Measurements from ENCODE around the gene GPR39.

The GPR39 gene

DNA sequence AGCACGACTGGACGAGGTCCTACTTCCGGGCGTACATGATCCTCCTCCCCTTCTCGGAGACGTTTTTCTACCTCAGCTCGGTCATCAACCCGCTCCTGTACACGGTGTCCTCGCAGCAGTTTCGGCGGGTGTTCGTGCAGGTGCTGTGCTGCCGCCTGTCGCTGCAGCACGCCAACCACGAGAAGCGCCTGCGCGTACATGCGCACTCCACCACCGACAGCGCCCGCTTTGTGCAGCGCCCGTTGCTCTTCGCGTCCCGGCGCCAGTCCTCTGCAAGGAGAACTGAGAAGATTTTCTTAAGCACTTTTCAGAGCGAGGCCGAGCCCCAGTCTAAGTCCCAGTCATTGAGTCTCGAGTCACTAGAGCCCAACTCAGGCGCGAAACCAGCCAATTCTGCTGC lies 228.6 kb downstream of the GPR39 start:
- Mint-ChIP-seq H3K4me3 (no peak overlapping the region), H3K27ac (no peak overlapping the region), H3K4me1 (no peaks in the 10 kb centered on the region), H3K36me3 (no peaks in the 10 kb centered on the region), H3K27me3 (no peaks in the 10 kb centered on the region), H3K9me3 (no peaks in the 10 kb centered on the region)
- CTCF ChIA-PET: no interaction called here
- DNase-seq: no peak

DNA sequence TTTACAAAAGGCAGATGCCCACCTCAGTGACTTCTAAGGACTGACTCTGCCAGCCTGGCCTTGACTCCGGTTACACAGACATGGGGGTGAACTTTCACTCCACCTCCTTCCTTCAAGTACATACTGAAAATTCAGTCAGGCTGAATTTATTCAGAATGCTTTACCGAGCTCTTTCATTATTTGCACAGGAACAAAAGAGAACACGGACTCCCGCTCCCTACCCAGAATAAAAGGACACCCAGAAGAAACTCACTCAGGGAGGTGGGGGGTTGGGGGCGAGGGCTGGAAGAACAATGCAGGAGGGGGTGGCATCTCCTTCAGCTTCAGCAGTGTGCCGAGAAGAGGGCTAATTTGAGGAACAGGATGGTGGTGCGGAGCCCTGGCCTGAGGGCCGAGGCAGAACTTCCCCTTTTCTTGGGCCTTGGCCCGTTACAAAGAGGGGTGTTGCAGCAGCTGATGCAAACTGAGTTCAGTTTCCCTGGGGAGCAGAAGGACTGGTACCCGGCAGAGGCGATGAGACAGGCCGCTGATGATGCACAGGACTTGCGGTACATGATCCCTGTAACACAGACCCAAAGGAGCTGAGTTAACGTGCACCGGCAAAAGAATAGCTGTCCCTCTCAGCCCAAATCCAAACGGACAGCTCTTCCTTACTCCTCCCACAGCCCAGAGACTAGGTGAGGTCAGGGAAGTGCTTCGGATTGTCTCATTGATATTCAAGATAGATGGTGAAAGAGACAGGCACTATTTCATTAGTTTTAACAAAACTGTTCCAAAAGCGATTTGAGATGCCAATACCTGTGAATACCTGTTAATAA lies 229.3 kb downstream of the GPR39 start:
- H3K36me3 Mint-ChIP-seq: no peaks in the 10 kb centered on the region
- no peaks in the 10 kb centered on the region for H3K9me3 Mint-ChIP-seq
- CTCF ChIA-PET: interaction anchor here (0.6 kb wide), 1 partner anchor 352 kb away, joined by 3 read pairs; no protein-coding TSS in a partner anchor
- no peaks in the 10 kb centered on the region for H3K27me3 Mint-ChIP-seq
- no peak for DNase-seq
- H3K27ac Mint-ChIP-seq: no peak overlapping the region
- H3K4me3 Mint-ChIP-seq: no peak overlapping the region
- no peaks in the 10 kb centered on the region for H3K4me1 Mint-ChIP-seq

DNA sequence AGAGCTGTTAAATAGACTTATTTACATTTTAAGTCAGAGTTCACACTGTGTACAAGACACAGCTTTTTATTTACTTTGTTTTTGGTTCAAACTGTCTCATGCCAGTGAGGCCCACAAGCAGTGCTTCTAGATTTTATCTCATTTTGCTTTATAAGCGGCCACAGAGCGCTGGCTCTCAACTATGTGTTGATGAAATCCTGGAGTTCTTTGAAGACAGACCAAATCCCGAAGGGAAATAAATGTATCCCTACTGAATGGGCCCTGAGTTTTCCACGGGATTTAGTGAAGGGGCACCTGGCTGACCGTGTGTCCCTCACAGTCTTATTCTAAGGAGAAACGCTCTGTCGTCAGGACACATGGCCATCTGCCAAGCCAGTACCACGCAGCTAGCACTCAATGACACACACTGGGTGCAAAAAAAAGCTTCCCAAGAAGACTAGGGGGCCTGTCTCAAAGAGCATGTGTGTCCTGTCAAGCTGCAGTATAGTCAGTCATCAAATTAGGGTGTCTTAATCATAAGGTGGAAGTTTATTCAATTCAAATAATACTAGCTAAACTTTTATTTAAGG lies 230.0 kb downstream of the GPR39 start:
- Mint-ChIP-seq H3K4me1 (no peaks in the 10 kb centered on the region), H3K27ac (no peak overlapping the region), H3K9me3 (no peaks in the 10 kb centered on the region), H3K4me3 (no peak overlapping the region), H3K27me3 (no peaks in the 10 kb centered on the region), H3K36me3 (no peaks in the 10 kb centered on the region)
- CTCF ChIA-PET: interaction anchor here (0.6 kb wide), 1 partner anchor 351 kb away, joined by 3 read pairs; no protein-coding TSS in a partner anchor
- no peak for DNase-seq

DNA sequence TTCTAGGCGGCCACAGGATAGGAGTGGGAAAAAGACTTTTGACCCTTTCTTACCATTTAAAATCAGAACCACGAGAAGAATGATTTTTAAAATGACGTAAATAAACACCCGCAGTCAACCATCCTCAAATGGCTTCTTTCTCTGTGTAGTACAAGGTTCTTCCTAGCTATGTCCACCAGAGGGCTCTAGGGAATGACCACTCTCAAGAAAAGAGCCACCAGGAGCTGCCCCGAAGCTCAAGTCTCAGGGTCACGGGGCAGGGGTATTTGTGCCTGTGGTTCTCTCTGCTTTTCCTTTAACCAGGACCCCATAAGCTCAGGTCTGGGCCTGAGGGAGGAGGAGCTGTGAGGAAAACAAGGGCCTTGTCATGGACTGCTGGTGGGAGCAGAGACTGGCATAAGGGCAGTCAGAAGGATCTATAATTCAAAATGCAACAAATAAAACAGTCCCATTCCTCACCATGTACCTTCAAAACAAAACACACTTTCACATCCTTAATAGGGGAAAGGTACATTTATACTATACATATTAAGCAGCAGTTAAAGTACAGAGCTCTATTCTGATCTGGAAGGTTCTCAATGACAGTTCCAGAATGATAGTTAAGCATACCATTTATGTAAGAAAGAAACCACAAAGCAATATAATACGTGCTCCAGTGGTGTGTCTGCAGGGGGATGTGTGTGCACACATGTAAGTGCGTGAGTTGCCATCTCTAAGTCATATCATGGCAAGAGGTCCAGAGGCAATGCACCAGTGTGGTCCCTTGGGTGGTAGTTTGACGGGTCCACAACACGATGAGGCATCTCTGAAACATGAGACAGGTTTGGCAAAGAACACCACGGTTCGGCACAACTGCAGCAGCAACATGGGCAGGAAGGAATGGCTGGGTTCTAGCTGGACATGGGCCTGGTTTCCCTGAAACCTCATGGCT lies 234.8 kb downstream of the GPR39 start:
- Mint-ChIP-seq H3K9me3 (peaks cover 2% of the 10 kb centered on the region), H3K36me3 (no peaks in the 10 kb centered on the region), H3K4me3 (no peak overlapping the region), H3K27me3 (no peaks in the 10 kb centered on the region), H3K4me1 (no peaks in the 10 kb centered on the region), H3K27ac (no peak overlapping the region)
- no peak for DNase-seq
- CTCF ChIA-PET: no interaction called here

DNA sequence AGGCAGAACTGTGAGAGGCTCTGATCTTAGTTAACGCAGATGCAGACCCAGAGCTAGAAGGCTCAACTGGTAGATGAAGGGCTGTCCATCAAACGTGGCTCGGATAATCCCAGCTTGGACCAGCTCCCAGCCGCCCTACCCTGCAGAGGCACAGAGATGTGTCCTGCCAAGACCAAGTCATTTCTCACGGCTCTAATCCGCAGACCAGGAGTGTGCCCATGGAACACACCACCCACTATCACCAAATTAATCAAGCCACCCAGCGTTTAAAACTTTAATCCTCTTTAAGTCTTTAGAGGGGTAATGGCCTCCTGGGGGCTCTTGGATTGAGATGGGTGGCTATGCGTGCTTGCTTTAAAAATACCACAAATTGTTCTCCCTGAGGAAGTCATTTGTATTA lies 235.9 kb downstream of the GPR39 start:
- Mint-ChIP-seq H3K4me3 (no peak overlapping the region), H3K36me3 (no peaks in the 10 kb centered on the region), H3K27me3 (no peaks in the 10 kb centered on the region), H3K9me3 (peaks cover 2% of the 10 kb centered on the region), H3K27ac (no peak overlapping the region), H3K4me1 (no peaks in the 10 kb centered on the region)
- CTCF ChIA-PET: no interaction called here
- no peak for DNase-seq

DNA sequence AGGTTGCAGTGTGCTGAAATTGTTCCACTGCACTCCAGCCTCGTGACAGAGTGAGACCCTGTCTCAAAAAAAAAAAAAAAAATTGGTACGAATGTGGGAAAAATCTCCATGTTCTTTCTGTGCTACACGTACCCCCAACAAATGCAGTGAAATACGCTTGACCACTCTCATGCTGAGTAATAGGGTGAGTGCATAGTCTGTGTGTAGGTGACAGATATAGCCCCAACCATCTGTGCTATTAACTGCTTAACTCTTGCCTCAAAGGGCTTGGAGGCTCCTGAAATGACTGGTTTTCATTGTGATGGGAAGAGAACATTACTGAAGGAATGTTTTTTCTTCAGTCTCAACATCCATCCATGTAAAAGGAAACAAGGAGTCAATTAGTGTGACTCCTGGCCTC lies 237.7 kb downstream of the GPR39 start:
- H3K4me1 Mint-ChIP-seq: no peaks in the 10 kb centered on the region
- CTCF ChIA-PET: no interaction called here
- DNase-seq: no peak
- H3K27me3 Mint-ChIP-seq: no peaks in the 10 kb centered on the region
- H3K27ac Mint-ChIP-seq: no peak overlapping the region
- no peaks in the 10 kb centered on the region for H3K36me3 Mint-ChIP-seq
- H3K9me3 Mint-ChIP-seq: peaks cover 2% of the 10 kb centered on the region
- H3K4me3 Mint-ChIP-seq: no peak overlapping the region

DNA sequence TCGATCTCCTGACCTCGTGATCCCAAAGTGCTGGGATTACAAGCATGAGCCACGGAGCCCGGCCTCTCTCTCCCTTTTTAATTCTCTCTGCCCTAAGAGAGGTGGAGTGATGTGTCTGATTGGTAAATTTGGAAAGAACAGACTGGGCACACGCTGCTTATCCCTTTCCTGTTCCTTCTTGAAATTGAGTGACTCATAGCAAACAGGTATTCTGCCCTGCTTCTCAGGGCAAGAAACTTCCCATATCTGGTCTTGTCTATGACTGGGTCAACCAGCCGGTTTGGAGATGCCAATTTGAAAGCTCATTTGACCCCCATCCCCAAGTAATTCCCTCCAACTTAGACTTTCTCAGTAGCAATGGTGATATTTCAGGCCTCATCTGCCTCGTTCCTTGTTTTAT lies 238.4 kb downstream of the GPR39 start:
- no peaks in the 10 kb centered on the region for H3K27me3 Mint-ChIP-seq
- DNase-seq: no peak
- no peaks in the 10 kb centered on the region for H3K36me3 Mint-ChIP-seq
- H3K4me1 Mint-ChIP-seq: no peaks in the 10 kb centered on the region
- no peak overlapping the region for H3K4me3 Mint-ChIP-seq
- H3K9me3 Mint-ChIP-seq: peaks cover 2% of the 10 kb centered on the region
- peak overlapping the region; percentile 54 for H3K27ac Mint-ChIP-seq
- CTCF ChIA-PET: no interaction called here

DNA sequence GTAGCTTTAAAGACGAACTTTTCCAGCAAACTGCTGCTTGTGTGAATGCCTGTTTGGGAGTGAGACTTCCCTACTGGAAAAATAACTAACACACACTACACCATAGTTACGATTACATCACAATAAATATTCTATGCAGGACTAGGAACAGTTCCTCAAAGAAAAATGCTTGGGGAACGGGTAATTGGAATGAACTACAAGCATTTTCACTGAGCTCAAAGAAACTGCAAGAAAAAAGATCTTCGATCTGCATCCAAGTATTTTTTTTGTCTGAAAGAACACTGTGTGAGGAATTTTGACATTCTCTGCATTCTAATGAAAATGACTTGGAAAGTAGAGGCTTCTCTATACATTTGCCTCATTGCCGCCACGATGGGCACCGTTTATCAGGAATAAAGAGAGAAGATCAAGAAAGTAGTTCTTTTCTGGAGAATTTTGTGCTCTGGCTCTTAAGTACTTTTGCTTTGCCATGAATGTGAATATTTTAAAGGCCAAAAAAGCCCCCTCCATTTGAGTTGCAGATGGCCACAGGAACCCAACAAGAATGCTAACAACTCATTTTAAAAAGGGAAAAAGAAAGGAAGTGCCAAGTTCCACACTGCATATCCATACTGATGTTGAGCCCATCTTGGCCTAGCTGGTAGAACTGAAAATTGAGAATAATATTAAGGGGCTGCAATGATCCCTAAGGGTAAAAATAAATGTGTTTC lies 239.8 kb downstream of the GPR39 start:
- no peak for DNase-seq
- H3K4me1 Mint-ChIP-seq: no peaks in the 10 kb centered on the region
- no peaks in the 10 kb centered on the region for H3K27me3 Mint-ChIP-seq
- H3K4me3 Mint-ChIP-seq: no peak overlapping the region
- H3K36me3 Mint-ChIP-seq: no peaks in the 10 kb centered on the region
- CTCF ChIA-PET: no interaction called here
- H3K27ac Mint-ChIP-seq: no peak overlapping the region
- peaks cover 2% of the 10 kb centered on the region for H3K9me3 Mint-ChIP-seq

DNA sequence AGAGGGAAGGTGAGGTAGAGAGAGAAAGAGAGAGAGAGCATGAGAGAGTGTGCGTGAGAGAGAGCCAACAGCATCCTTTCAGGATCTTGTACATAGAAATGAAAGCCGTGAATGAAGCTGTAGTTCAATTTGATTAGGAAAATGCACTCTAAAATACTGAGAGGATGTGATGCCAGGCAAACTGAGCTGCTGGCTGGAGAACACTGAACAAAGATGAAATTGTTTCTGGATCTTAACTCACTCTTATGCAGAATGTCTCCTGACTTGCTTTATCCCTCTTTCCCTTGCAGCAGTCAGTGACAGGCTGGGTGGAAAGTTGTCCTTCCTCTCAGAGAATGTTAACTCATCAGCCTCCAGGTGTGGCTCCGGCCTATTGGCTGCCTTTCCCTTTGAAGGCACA lies 242.7 kb downstream of the GPR39 start:
- Mint-ChIP-seq H3K27me3 (no peaks in the 10 kb centered on the region), H3K27ac (no peak overlapping the region), H3K4me3 (no peak overlapping the region), H3K9me3 (peaks cover 2% of the 10 kb centered on the region), H3K36me3 (no peaks in the 10 kb centered on the region), H3K4me1 (no peaks in the 10 kb centered on the region)
- no peak for DNase-seq
- CTCF ChIA-PET: no interaction called here

DNA sequence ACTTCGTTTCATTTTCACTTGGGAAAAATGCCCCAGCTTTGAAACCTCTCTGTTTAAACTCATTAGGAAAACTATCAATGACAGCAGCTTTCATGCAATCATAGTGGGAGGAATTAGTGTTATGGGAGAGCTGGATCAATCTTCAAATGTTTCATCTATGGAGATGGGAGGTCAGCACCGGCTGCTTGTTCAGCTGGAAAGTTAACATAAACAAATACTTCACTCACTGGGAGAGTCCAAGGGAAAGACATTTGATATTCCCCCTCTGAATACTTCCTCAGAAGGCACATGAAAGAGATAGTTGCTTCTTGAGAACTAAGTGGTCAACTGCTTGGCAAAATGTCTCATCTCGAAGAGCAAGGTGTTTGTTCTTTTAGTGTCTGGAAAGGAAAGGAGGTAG lies 246.1 kb downstream of the GPR39 start:
- CTCF ChIA-PET: no interaction called here
- Mint-ChIP-seq H3K36me3 (no peaks in the 10 kb centered on the region), H3K27me3 (peaks cover 3% of the 10 kb centered on the region), H3K9me3 (no peaks in the 10 kb centered on the region), H3K4me1 (no peaks in the 10 kb centered on the region), H3K4me3 (no peak overlapping the region), H3K27ac (no peak overlapping the region)
- no peak for DNase-seq

DNA sequence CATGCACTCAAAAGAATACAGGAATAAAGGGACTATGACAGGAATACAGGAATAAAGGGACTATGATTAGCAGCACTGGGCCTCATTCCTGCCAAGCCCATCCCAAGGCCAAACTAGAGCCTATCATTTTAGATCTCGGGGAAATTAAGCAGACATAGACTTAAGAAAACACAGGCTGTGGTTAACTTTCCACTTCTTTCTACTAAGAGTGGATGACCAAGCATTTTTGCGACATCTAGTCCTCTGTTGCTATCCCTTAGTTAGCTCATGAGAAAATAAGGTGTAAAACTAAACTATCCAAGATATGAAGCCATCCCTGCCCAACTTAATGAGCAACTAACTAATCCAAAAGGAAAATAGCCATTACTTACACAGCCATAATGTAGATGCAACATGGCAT lies 247.5 kb downstream of the GPR39 start:
- Mint-ChIP-seq H3K27ac (no peak overlapping the region), H3K36me3 (no peaks in the 10 kb centered on the region), H3K9me3 (no peaks in the 10 kb centered on the region), H3K4me1 (no peaks in the 10 kb centered on the region), H3K27me3 (peaks cover 17% of the 10 kb centered on the region), H3K4me3 (no peak overlapping the region)
- no peak for DNase-seq
- CTCF ChIA-PET: no interaction called here

DNA sequence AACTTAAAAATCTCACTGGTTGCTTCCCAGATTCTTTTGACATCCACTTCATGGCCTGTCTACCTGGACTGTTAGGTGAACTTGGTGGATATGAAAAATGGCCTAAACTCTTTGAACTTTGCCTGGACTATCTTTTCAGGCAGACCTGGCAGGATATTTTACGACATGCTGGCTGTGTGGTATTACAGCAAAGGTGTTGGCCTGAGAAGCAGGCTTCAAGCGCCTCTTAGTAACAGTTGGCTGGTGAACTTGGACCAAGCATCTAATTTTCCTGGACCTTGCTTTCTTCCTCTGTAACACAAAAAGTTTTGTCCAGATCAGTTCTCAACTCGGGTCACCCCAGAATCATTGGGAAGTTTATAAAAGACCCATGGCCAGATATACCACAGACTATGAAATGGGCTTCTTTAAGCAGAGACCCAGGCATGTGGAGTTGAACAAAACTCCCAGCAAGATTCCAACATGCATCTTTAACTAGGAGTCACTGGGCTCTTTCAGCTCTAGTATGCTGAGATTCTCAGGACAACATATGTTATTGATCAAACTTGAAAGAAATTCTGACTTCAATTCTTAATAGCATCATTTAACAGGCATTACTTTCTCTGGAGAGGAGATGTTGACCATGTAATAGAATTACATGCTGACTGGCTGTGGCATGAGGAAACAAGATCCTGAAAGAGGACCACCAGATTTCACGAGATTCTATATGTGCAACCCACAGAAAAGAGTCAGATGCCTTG lies 249.0 kb downstream of the GPR39 start:
- no peak for DNase-seq
- Mint-ChIP-seq H3K27me3 (peaks cover 31% of the 10 kb centered on the region), H3K4me3 (no peak overlapping the region), H3K9me3 (no peaks in the 10 kb centered on the region), H3K4me1 (no peaks in the 10 kb centered on the region), H3K36me3 (no peaks in the 10 kb centered on the region), H3K27ac (no peak overlapping the region)
- CTCF ChIA-PET: no interaction called here

DNA sequence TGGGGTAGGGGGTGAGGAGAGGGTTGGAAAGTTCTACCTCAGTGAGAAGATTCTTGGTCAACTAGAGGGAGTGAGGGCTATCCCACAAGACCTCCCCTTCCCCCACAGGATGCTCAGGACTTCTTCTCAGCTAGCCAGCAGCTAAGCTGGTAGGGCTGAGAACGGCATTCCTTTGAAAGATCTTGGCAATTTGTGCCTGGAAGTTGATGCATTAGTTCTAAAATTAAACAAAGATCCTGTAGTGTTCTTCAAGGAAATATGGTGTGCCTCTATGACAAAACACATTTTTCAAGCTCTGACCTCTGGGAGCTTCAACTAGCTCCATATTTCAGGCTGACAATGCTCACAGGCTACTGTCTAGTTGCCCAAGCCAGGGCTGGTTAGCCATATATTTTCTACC lies 251.1 kb downstream of the GPR39 start:
- no peaks in the 10 kb centered on the region for H3K36me3 Mint-ChIP-seq
- CTCF ChIA-PET: no interaction called here
- H3K4me1 Mint-ChIP-seq: no peaks in the 10 kb centered on the region
- peaks cover 43% of the 10 kb centered on the region for H3K27me3 Mint-ChIP-seq
- no peaks in the 10 kb centered on the region for H3K9me3 Mint-ChIP-seq
- H3K27ac Mint-ChIP-seq: no peak overlapping the region
- DNase-seq: no peak
- H3K4me3 Mint-ChIP-seq: no peak overlapping the region

Measured in activated naive CD4-positive, alpha-beta T cell treated with anti-CD3 and anti-CD28 coated beads, Interleukin-2, amount 10 ng/mL, durations not matched to agents 7 days and 5 days (primary cell).